ENCODE results near the gene MED10. TPM values are rescaled to one million over a fixed set of nuclear protein-coding genes. Genes with fewer than 3 reads are reported as not detected.

MED10 gene
- polyA plus RNA-seq, 3 donors from 2014 or later, result 115 to 161 (median 116) TPM

- Mint-ChIP-seq H3K27me3 (ENCODE audit: low read depth in 3 of 3) (peaks cover 3 to 15% (median 5%) of the 10 kb centered on the region in 3 donors), H3K4me1 (no peaks in the 10 kb centered on the region)
Observed at GRCh38 chr5:6407558-6408259, 29.4 kb upstream of the MED10 start.

GRCh38 chr5:6405591-6405990, 27.2 kb upstream of the MED10 start:
- Mint-ChIP-seq H3K9me3 (peaks cover 0 to 3% (median 0%) of the 10 kb centered on the region in 6 donors), H3K27ac (no peak overlapping the region), H3K27me3 (ENCODE audit: low read depth in 3 of 3) (peaks cover 3 to 17% (median 3%) of the 10 kb centered on the region in 3 donors)

More at GRCh38 chr5:6407558-6408259, 29.4 kb upstream of the MED10 start:
- peaks cover 0 to 3% (median 0%) of the 10 kb centered on the region in 6 donors for H3K9me3 Mint-ChIP-seq
- no peak overlapping the region for H3K4me3 Mint-ChIP-seq
- no peaks in the 10 kb centered on the region for H3K36me3 Mint-ChIP-seq
- H3K27ac Mint-ChIP-seq, result no peak overlapping the region
- DNase-seq, result no peak

GRCh38 chr5:6404129-6404528, 25.8 kb upstream of the MED10 start:
- no peaks in the 10 kb centered on the region for H3K36me3 Mint-ChIP-seq
- H3K9me3 Mint-ChIP-seq, result peaks cover 0 to 3% (median 0%) of the 10 kb centered on the region in 6 donors
- H3K4me1 Mint-ChIP-seq, result no peaks in the 10 kb centered on the region
- H3K4me3 Mint-ChIP-seq, result no peak overlapping the region
- no peak overlapping the region for H3K27ac Mint-ChIP-seq
- H3K27me3 Mint-ChIP-seq (ENCODE audit: low read depth in 3 of 3), result peaks cover 1 to 17% (median 5%) of the 10 kb centered on the region in 3 donors
- DNase-seq, result no peak

More at GRCh38 chr5:6405591-6405990, 27.2 kb upstream of the MED10 start:
- H3K4me3 Mint-ChIP-seq, result no peak overlapping the region
- no peak for DNase-seq
- H3K4me1 Mint-ChIP-seq, result no peaks in the 10 kb centered on the region
- no peaks in the 10 kb centered on the region for H3K36me3 Mint-ChIP-seq

- Mint-ChIP-seq H3K4me1 (no peaks in the 10 kb centered on the region), H3K9me3 (no peaks in the 10 kb centered on the region), H3K4me3 (no peak overlapping the region), H3K27ac (no peak overlapping the region), H3K36me3 (no peaks in the 10 kb centered on the region), H3K27me3 (ENCODE audit: low read depth in 3 of 3) (peaks cover 1 to 20% (median 5%) of the 10 kb centered on the region in 3 donors)
- DNase-seq, result no peak
Observed at GRCh38 chr5:6403416-6403815, 25.1 kb upstream of the MED10 start.

- Mint-ChIP-seq H3K27me3 (ENCODE audit: low read depth in 3 of 3) (peaks cover 1 to 22% (median 2%) of the 10 kb centered on the region in 3 donors), H3K27ac (no peak overlapping the region), H3K36me3 (no peaks in the 10 kb centered on the region), H3K9me3 (no peaks in the 10 kb centered on the region), H3K4me1 (no peaks in the 10 kb centered on the region), H3K4me3 (no peak overlapping the region)
- no peak for DNase-seq
Observed at GRCh38 chr5:6402939-6403338, 24.6 kb upstream of the MED10 start.

GRCh38 chr5:6401410-6401809, 23.1 kb upstream of the MED10 start:
- Mint-ChIP-seq H3K27ac (no peak overlapping the region), H3K9me3 (no peaks in the 10 kb centered on the region), H3K4me1 (no peaks in the 10 kb centered on the region), H3K4me3 (no peak overlapping the region), H3K36me3 (no peaks in the 10 kb centered on the region), H3K27me3 (ENCODE audit: low read depth in 3 of 3) (peaks cover 0 to 15% (median 2%) of the 10 kb centered on the region in 3 donors)
- no peak for DNase-seq

- no peak overlapping the region for H3K27ac Mint-ChIP-seq
- H3K27me3 Mint-ChIP-seq (ENCODE audit: low read depth in 3 of 3), result peaks cover 0 to 17% (median 2%) of the 10 kb centered on the region in 3 donors
- H3K9me3 Mint-ChIP-seq, result no peaks in the 10 kb centered on the region
- H3K4me3 Mint-ChIP-seq, result no peak overlapping the region
- no peak for DNase-seq
- no peaks in the 10 kb centered on the region for H3K4me1 Mint-ChIP-seq
- H3K36me3 Mint-ChIP-seq, result no peaks in the 10 kb centered on the region
Observed at GRCh38 chr5:6399980-6400910, 21.9 kb upstream of the MED10 start.

- H3K27me3 Mint-ChIP-seq (ENCODE audit: low read depth in 3 of 3), result peaks cover 1 to 13% (median 2%) of the 10 kb centered on the region in 3 donors
- no peak overlapping the region for H3K4me3 Mint-ChIP-seq
- H3K9me3 Mint-ChIP-seq, result no peaks in the 10 kb centered on the region
- peaks cover 0 to under 1% of the 10 kb centered on the region in 2 donors for H3K4me1 Mint-ChIP-seq
- no peaks in the 10 kb centered on the region for H3K36me3 Mint-ChIP-seq
- no peak overlapping the region for H3K27ac Mint-ChIP-seq
- no peak for DNase-seq
Observed at GRCh38 chr5:6398570-6399230, 20.4 kb upstream of the MED10 start.

GRCh38 chr5:6397536-6398269, 19.4 kb upstream of the MED10 start:
- peaks cover 1 to 13% (median 2%) of the 10 kb centered on the region in 3 donors for H3K27me3 Mint-ChIP-seq (ENCODE audit: low read depth in 3 of 3)
- H3K4me1 Mint-ChIP-seq, result peaks cover 0 to 4% of the 10 kb centered on the region in 2 donors
- DNase-seq, result no peak
- no peak overlapping the region for H3K4me3 Mint-ChIP-seq
- no peaks in the 10 kb centered on the region for H3K9me3 Mint-ChIP-seq
- no peak overlapping the region for H3K27ac Mint-ChIP-seq
- no peaks in the 10 kb centered on the region for H3K36me3 Mint-ChIP-seq

- peaks cover 1 to 13% (median 2%) of the 10 kb centered on the region in 3 donors for H3K27me3 Mint-ChIP-seq (ENCODE audit: low read depth in 3 of 3)
- DNase-seq, result no peak
- peaks cover 0 to 4% of the 10 kb centered on the region in 2 donors for H3K4me1 Mint-ChIP-seq
- H3K9me3 Mint-ChIP-seq, result no peaks in the 10 kb centered on the region
- H3K4me3 Mint-ChIP-seq, result no peak overlapping the region
- no peak overlapping the region for H3K27ac Mint-ChIP-seq
- H3K36me3 Mint-ChIP-seq, result no peaks in the 10 kb centered on the region
Observed at GRCh38 chr5:6396836-6397535, 18.6 kb upstream of the MED10 start.

GRCh38 chr5:6396043-6396442, 17.7 kb upstream of the MED10 start:
- Mint-ChIP-seq H3K27ac (no peak overlapping the region), H3K9me3 (no peaks in the 10 kb centered on the region), H3K27me3 (ENCODE audit: low read depth in 3 of 3) (peaks cover 1 to 11% (median 2%) of the 10 kb centered on the region in 3 donors), H3K4me3 (no peak overlapping the region), H3K4me1 (peaks cover 0 to 4% of the 10 kb centered on the region in 2 donors), H3K36me3 (no peaks in the 10 kb centered on the region)
- DNase-seq, result no peak

GRCh38 chr5:6395621-6396020, 17.3 kb upstream of the MED10 start:
- H3K27me3 Mint-ChIP-seq (ENCODE audit: low read depth in 3 of 3), result peaks cover 1 to 14% (median 5%) of the 10 kb centered on the region in 3 donors
- H3K27ac Mint-ChIP-seq, result no peak overlapping the region

GRCh38 chr5:6395102-6395445, 16.7 kb upstream of the MED10 start:
- no peaks in the 10 kb centered on the region for H3K36me3 Mint-ChIP-seq
- no peak for DNase-seq
- peaks cover 1 to 15% (median 6%) of the 10 kb centered on the region in 3 donors for H3K27me3 Mint-ChIP-seq (ENCODE audit: low read depth in 3 of 3)
- H3K4me3 Mint-ChIP-seq, result no peak overlapping the region
- no peaks in the 10 kb centered on the region for H3K9me3 Mint-ChIP-seq
- H3K4me1 Mint-ChIP-seq, result peaks cover 0 to 4% of the 10 kb centered on the region in 2 donors
- no peak overlapping the region for H3K27ac Mint-ChIP-seq

More at GRCh38 chr5:6395621-6396020, 17.3 kb upstream of the MED10 start:
- H3K36me3 Mint-ChIP-seq, result no peaks in the 10 kb centered on the region
- H3K9me3 Mint-ChIP-seq, result no peaks in the 10 kb centered on the region
- no peak for DNase-seq
- no peak overlapping the region for H3K4me3 Mint-ChIP-seq
- H3K4me1 Mint-ChIP-seq, result peaks cover 0 to 4% of the 10 kb centered on the region in 2 donors
